Embryonic facial prominence (tissue), 1 donor: ENCODE data around the gene C2CD3.
"Not testable (repeated sequence)": the region's sequence is repeated elsewhere in the genome, so short reads cannot be mapped to it uniquely, and the experiment has no call there.

Experiments
- DNase-seq: peaks from one replicate; pipeline ENCODE4 v3.0.0-alpha.2; 2016; ENCODE audit errors: extremely low spot score

C2CD3 gene

DNA sequence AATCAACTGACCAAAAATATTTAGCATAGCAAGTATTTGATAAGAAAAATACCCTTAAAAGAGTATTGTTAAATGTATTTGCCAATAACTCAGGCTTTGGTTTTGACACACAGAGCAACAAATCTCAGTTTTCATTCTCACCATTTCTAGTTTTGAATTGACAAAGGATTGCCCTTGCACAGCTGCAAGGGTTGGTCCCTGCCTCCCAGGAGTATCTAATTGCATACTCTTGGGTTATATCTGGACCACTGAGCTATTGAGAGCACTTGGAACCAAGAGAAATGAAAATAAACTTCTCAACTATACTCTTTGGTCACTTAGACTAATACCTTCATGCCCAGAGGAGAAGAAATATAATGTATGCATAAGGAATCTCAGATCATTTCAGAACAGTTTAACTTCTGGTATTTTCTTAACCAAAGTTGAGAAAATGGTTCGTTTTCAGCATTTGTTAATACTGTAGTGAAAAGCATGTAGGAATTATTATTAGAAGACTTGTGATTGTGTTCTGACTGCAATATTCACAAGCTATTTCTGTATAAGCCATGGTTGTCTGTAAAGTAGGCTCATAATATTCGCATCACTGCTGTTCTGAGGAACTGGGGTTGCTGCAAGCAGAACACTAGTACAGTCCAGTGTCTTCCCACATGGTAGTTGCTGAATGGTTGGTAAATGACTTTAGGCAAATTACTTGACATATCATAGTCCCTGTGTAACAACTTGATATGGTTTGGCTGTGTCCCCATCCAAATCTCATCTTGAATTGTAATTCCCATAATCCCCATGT is 7.9 kb downstream of the C2CD3 start:
- no peak for DNase-seq

DNA sequence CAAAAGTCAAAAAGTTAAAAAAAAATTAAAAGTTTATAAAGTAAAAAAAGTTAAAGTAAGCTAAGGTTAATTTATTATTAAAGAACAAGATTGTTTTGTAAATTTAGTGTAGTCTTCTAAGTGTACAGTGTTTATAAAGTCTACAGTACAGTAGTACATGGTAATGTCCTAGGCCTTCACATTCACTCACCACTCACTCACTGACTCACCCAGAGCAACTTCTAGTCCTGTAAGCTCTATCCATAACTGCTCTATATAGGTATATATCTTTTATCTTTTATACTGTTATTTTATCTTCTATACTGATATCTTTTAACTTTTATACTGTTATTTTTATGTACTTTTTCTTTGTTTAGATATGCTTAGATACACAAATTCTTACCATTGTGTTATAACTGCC is 11.2 kb downstream of the C2CD3 start:
- DNase-seq: no peak

DNA sequence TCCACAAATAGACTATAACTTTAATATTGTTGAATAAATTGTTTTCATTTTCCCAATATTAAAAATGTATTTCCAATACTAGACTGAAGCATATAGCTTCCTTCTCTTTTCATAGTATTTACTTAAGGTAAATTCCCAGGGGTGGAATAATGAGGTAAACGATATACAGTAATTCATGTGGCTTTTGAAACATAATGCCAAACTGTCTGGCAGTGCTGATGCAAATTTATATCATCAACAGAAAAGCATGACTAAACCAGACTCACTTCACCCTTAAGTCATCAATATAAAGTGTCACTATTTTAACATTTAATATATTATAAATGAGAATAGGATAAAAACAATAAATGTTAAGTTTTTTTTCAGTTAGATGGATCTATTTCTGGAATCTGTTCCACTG is 13.6 kb downstream of the C2CD3 start:
- DNase-seq: no peak

DNA sequence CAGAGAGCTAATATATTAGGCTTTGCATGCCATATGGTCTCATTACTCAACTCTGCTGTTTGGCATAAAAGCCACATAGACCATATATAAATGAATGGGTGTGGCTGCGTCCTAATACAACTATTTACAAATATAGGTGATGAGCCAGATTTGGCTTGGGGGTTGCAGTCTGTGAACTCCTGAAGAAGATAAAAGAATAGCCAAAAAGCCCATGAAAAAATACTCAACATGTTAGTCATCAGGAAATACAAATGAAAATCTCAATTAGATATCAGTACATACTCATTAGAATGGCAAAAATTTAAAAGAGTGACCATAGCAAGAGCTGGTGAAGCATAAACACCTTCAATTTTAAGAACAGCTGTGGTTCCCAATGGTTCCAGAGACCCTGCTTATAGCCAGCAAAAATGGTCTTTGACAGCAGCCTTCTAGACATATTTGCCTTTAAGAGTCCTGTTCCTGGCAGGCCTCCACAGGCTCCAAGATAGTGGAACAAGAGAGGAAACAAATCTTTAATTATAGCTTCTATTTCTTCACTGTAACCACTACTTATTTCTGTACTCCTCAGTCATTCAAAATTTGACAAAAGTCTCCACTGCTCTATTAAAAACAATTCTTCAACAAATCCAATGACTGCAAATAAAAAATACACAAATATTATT is 16.1 kb downstream of the C2CD3 start:
- DNase-seq: no peak

DNA sequence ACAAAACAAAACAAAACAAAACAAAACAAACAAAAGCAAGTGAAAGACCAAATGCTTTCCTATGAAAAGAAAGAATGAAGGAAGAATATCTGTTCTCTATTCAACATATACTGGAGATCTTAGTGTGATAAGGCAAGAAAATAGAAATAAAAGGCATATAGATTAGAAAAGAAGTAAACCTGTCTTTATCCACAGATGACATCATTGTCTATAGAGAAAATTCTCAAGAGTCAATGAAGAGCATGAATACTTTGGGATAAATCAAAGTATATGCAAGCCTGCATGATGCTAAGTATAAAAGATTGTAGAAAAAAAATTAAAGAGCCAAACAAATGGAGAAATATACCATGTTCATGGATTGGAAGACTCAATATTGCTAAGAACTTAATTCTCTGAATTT is 17.6 kb downstream of the C2CD3 start:
- DNase-seq: no peak

DNA sequence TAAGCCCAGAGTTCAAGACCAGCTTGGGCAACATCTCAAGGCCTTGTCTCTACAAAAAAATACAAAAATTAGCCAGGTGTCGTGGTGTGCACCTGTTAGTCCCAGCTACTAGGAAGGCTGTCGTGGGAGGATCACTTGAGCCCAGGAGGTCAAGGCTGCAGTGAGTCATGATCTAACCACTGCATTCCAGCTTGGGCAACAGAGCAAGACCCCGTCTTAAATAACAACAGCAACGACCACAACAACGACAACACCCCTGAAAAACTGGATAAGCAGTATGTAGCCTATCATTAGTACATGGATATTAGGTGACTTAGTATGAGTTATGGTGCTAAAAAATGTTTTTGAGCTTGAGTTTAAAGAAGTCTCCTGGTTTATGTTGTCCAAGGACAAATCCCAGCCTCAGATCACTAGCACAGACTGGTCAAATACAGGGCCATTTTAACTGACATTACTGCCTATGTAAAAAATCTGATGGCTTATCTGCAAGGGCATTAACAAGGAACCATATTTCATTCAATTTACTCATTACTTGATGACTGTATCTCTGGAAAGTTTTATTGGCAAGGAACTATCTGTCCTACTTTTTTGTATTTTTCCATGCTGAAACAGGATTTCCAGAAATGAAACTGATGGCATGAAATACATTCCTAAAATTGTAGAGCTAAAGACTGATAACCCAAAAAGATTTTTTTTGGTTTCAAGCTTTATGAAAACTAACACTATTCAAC is 23.4 kb downstream of the C2CD3 start:
- no peak for DNase-seq

DNA sequence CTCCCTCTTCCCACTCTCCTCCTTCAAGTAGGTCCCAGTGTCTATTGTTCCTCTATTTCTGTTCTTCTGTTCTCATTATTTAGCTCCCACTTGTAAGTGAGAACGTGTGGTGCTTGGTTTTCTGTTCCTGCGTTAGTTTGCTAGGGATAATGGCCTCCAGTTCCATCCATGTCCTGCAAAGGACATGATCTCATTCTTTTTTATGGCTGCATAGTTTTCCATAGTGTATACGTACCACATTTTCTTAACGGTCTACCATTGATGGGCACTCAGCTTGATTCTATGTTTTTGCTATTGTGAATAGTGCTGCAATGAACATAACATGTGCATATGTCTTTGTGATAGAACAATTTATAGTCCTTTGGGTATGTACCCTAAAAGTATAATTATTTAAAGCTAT is 26.2 kb downstream of the C2CD3 start:
- DNase-seq: no peak

DNA sequence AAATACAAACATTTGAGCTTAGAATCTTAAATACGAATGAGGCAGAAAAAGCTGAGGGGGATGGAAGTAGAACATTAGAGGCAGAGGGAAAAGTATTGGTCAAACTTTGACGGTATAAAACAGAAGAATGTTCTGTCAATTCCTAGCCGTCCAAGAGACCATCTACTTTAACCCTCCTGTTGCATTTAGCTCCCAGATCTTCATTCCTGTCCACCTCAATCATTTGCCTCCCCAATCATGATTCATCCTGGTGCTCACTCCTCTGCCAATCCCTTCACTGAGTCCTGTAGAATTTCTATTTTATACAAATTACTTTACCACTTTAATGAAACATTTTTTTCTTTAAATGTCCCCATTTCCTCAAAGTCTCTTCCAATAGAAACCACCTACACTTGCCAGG is 28.2 kb downstream of the C2CD3 start:
- DNase-seq: no peak

DNA sequence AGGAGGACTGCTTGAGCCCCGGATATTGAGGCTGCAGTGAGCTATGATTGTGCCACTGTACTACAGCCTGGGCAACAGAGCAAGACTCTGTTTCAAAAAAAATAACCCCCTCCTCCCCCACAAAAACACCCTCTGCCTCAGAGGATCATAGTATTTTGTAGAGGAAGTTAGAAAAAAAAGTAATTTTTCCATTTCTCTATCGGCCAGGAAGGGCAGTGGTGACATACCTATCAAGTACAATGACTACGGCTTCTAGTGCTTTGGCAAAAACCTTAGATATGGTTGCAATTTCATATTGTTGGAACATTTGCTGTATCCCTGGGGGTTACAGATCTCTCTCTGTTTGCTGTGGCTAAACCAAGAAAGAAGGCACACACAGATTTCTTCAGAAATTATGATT is 28.9 kb downstream of the C2CD3 start:
- DNase-seq: no peak

DNA sequence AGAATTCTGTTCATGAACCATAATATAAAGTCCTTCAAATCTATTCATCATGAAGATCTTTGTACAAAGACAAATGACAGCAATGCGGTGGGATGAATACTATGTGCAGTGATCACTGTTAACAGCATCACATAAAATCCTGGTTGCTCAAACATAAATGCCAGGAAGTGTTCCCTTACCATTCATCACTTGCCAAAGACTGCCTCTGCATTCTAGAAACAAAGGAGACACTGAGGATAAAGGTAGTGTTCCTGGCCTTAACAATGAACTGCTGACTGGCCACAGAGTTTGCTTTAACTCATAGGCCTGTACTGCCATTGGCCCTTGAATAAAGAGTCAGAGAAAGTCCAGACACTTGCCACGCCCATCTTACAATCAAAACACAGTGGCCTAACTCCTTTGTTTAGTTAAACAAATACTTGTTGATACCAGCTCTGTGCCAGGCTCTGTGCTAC is 29.5 kb downstream of the C2CD3 start:
- no peak for DNase-seq

DNA sequence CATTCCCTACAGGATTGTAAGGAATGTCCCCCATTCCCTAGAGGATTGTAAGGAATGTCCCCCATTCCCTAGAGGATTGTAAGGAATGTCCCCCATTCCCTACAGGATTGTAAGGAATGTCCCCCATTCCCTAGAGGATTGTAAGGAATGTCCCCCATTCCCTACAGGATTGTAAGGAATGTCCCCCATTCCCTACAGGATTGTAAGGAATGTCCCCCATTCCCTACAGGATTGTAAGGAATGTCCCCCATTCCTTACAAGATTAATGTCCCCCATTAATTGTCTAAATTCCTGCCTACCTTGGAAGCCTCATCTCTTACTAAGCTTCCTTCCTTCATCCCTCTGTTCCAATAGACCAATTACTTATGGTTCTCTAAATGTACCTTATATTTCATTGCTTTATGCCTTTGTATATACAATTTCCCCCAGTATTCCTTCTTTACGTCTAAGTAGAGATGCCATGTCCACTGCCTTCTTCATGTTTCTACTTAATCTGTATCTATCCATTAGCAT is 30.8 kb downstream of the C2CD3 start:
- not testable (repeated sequence) for DNase-seq

DNA sequence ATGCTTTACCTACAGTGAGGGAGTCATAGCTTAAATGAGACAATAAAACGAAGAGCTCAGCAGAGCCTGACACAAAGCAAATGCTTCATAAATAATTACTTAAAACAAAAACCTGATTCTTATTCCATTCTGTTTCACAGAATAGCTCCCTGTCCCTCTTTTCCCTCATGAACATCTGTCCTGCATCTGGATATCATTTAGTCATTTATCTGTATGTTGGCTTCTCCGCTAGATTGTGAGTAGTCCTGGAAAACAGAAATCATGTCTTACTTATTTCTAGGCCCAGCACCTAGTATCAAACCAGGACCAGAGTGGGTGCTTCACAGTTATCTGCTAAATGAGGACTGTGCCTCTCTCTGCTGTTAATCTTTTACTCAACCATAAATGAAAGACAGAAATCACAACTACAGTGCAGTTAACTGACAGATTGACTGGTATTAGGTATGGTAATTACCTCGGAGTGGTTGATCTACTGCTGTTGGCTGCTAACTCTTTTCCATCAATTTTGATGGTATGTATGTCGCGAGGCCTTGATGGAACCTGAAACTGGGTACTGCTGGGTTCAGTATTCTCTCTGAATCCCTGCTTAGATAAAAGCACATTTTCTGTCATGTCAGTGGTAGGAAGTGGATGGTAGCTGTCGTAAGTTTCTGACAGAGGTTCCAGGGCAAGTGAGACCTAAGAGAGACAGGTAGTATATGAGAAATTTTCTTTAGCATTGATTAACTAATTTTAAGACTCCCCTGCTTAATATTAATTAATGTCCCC is 31.5 kb downstream of the C2CD3 start:
- DNase-seq: no peak

DNA sequence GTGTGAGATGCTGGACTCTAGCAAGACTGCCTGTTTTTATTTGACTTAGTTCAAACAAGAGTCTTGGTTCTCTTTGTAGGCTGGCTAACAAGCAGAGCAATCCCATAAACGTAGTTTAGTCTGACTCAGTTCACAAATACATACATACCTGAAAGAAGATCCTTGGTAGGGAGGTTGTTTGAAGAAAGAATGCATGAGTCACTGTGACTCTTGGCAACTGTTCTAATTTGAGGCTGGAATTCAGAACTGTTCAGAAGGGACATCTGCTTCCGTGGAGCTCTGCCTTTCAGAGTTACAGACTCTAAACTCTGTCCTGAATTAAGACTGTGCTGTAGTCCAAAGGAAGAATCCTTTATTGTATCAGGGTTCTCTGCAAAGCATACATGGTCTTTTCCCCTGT is 32.2 kb downstream of the C2CD3 start:
- DNase-seq: peak; percentile 37

DNA sequence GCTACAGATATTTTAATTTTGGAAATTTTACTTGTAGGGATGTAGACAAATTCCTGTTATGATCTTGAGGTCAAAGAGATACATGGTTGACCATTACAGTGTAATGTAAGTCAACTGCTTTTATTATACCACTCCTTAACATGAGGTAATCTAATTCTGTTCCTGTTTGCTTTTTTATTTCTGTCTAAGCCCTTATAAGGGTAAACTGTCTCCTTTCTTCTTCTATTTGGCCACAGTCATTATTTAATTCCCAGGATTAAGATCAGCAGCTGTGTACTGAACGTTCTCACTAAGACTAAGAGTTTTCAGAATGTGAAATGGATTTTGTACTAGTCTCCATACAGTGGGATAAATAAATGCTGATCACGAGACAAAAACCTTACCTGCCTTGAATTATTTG is 32.8 kb downstream of the C2CD3 start:
- DNase-seq: no peak

DNA sequence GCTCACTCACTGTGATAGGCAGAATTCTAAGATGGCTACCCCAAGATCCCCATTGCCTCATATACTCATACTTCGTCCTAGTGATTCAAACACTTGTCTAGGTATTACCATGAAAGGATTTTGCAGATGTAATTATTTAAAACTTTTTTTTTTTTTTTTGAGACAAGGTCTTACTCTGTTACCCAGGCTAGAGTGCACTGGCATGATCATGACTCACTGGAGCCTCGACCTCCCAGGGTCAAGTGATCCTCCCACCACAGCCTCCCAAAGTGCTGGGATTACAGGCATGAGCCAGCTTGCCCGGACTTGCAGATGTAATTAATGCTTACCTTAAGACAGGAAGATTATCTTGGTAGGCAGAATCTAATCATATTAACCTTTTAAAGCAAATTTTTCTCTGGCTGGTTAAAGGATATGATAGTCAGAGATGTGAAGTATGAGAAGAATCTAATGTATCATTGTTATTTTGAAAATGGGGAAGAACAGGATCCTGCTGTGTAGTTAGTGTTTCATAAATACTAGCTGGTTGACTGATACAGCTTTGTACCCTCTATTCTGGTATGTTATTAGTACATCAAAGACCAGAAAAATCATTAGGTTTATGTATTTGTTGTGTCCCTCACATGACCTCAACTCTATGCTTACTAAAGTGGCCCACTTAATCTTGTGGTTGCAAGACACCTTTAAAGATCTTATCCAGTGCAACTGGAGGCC is 35.5 kb downstream of the C2CD3 start:
- no peak for DNase-seq

DNA sequence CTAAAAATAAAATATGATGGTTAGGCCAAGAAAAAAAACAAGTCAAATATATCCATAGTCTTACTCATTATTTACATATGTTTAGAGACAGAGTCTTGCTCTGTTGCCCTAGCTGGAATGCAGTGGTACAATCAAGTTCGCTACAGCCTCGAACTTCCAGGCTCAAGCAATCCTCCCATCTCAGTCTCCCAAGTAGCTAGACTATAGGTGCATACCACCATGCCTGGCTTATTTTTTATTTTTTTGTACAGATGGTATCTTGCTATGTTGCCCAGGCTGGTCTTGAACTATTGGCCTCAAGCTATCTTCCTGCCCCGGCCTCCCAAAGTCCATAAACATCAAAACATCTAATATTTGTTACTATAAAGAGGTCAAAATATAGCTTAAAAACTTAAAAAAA is 36.1 kb downstream of the C2CD3 start:
- DNase-seq: no peak

DNA sequence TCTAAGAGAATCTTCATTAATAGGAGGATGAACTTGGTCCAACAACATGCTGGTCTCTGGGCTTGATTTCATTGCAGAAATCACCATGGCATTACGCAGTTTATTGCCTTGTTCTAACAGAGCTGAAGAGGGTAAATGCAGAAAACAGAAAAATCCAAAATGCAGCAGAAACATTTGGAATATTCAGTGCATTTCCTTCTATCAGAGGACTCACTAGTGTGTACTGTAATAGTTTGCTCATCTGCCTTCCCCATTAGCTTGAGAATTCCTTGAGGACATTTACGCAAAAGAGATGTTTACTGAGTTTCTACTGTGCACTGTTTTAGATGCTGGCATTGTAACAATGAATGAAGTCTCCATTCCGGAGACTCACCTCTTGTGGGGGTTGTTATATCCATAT is 37.4 kb downstream of the C2CD3 start:
- DNase-seq: no peak

DNA sequence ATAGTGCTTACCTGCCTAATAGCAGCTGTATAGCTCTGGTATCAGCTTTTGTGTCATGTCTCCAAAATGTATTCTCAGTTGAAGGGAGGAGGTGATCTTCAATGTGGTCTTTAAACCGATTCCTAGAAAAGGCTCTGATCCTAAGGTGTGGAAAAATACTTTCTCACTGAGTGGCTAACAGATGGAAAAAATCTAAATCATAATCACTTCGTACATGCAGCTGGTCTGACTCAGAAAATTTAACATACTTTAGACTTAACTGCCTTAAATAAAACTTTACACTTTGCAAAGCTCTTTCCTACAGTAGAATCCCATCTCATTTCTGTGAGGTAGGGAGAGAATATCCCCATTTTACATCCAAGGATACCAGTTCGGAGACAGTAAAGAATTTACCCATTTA is 38.0 kb downstream of the C2CD3 start:
- no peak for DNase-seq

DNA sequence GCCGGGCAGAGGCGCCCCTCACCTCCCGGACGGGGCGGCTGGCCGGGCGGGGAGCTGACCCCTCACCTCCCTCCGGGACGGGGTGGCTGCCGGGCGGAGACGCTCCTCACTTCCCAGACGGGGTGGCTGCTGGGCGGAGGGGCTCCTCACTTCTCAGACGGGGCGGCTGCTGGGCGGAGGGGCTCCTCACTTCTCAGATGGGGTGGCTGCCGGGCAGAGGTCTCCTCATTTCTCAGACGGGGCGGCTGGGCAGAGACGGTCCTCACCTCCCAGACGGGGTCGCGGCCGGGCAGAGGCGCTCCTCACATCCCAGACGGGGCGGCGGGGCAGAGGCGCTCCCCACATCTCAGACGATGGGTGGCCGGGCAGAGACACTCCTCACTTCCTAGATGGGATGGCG is 41.7 kb downstream of the C2CD3 start:
- DNase-seq: not testable (repeated sequence)

DNA sequence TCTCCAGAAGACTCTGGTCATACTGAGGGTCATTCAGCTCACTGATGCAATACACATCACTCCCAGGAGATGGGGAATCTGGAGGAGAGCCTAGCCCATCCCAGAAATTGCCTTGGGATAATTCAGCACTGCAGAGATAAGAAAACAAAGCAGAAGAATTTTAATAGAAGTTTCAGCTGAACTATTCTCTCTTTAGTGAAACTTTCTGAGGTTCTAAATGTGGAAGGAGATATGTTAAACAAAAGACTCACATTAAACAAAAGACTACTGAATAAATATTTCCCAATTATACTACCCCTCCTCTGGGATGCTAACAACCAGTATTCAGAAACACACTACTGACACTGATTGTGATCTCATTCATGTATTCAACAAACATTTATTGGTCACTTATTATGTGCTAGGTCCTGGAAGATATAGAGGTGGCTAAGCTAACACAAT is 47.8 kb downstream of the C2CD3 start:
- DNase-seq: no peak

DNA sequence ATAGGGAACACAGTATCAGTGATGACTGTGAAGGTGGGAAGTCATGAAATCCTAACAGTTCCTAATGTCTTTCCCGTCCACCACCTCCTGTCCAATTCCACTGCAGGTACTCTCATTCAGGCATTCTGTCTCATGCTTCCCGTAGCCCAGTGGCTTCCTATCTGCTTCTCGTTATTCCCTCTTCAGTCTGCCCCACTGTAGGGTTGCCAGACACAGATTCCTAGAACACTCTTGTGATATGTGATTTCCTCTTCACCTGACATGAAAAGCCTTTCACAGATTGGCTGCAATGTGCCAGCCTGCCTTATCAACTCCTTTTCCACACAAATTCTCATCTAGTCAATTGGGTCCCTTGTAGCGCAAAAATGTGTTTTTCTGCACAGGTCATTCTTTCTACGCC is 49.0 kb downstream of the C2CD3 start:
- DNase-seq: no peak
